ENCODE results near the gene PER2.

DNA sequence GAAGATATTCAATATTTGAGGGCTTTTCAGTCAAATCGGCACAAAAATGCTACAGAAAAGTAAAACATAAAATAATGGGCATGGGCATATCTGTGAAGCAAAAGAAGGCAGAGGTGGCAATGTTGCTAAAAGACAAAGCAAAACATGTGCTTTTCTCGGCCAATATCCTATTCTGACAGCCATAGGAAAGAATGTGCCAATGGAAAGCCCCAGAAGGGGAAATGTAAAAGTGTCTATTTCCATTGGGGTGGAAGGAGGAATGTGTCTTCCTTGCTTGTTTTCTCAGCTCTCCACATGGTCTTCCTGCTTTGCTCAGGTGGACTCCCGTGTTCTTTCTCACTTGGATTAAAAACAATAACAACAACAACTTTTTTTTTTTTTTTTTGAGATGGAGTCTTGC is 13.7 kb upstream of the PER2 start:
- TF ChIP-seq SIN3B (IDR thresholded peaks at IDR 0.05; ENCODE audit: low read length), result no peak
- TF ChIP-seq ZNF577 (CRISPR knock-in tag; IDR thresholded peaks at IDR 0.05; ENCODE audit: borderline replicate concordance, low read depth), result no peak
